ENCODE results near the gene ITGB5.

Gene ITGB5, protein sequence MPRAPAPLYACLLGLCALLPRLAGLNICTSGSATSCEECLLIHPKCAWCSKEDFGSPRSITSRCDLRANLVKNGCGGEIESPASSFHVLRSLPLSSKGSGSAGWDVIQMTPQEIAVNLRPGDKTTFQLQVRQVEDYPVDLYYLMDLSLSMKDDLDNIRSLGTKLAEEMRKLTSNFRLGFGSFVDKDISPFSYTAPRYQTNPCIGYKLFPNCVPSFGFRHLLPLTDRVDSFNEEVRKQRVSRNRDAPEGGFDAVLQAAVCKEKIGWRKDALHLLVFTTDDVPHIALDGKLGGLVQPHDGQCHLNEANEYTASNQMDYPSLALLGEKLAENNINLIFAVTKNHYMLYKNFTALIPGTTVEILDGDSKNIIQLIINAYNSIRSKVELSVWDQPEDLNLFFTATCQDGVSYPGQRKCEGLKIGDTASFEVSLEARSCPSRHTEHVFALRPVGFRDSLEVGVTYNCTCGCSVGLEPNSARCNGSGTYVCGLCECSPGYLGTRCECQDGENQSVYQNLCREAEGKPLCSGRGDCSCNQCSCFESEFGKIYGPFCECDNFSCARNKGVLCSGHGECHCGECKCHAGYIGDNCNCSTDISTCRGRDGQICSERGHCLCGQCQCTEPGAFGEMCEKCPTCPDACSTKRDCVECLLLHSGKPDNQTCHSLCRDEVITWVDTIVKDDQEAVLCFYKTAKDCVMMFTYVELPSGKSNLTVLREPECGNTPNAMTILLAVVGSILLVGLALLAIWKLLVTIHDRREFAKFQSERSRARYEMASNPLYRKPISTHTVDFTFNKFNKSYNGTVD

GRCh38 chr3:124887177-124887931 is at the start of gene ITGB5:
ITGB5 (minus strand) TSS chr3:124887365; CDS start chr3:124887000, 365 bp downstream.
- DNase-seq, result peak; percentile 89

DNA sequence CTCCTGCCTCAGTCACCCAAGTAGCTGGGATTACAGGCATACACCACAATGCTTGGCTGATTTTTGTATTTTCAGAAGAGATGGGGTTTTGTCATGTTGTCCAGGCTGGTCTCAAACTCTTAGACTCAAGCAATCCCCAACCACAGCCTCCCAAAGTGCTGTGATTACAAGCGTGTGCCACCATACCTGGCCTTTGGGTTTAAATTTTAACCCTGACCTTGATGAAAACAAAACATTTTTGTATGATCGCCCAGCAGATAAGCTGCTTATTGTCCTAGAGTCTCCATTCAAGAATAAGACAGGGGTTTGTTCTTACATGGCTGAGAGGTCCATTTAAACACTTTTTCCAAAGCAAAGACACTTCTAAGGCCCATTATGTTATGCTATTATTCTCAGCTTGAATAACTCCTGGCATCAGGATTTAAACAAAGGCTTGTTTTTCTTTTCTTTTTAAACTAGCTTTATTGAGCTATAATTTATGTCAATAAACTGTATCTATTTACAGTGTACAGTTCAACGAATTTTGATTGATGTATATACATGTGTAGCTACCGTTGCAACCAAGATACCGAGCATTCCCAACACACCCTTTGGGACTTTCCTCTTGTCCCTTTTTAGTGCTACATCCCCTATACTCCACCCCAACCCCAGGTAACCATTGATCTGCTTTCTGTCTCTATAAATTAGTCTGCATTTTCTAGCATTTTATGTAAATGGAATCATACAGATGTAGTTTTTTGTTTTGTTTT is 48.8 kb upstream of the ITGB5 start:
- DNase-seq, result no peak

DNA sequence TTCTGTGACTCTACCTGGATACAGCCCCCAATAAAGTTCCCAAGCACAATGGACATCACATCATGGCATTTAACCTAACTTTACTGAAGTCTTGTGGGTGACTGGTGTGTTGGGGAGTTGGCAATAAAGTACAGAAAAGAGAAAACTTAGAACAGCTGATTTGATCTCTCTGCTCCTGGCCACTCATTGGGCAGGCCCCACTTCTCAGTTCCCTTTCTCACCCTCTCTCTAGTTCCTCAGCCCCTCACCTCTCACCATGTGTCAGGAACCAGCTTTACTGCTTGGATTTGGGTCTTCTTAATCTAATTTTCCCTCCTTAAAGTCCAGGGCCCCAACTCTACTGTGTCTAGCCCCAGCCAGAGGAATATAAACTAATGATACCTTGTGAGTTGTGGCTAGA is 48.1 kb upstream of the ITGB5 start:
- DNase-seq, result no peak

DNA sequence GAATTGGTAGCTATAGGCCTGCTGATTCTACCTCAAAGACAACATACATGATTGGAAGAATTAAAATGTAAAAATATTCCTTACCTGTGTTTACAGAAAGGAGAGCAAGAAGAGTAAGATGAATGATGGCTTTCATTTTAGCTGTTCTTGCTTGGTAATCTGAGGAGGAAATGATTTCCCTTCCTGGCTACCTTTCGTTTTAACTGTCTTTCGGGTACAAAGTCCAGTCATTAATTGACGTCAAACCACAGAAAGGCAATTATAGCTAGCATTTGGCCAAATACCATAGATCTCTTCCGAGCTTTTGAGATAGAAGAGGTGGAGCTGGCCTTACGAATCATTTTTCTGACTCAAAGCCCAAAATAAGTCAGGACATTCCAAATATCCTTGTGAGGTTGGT is 47.4 kb upstream of the ITGB5 start, which contains the start of gene MUC13:
Gene MUC13, minus strand, starts transcription at position 175 of the 400 bp plus-strand sequence. Its CDS starts 39 bp downstream, at position 136.
- no peak for DNase-seq

- DNase-seq, result peak; percentile 72
Observed at GRCh38 chr3:124928333-124929202, 41.4 kb upstream of the ITGB5 start.

- no peak for DNase-seq
Observed at GRCh38 chr3:124927574-124928045, 40.4 kb upstream of the ITGB5 start.

DNA sequence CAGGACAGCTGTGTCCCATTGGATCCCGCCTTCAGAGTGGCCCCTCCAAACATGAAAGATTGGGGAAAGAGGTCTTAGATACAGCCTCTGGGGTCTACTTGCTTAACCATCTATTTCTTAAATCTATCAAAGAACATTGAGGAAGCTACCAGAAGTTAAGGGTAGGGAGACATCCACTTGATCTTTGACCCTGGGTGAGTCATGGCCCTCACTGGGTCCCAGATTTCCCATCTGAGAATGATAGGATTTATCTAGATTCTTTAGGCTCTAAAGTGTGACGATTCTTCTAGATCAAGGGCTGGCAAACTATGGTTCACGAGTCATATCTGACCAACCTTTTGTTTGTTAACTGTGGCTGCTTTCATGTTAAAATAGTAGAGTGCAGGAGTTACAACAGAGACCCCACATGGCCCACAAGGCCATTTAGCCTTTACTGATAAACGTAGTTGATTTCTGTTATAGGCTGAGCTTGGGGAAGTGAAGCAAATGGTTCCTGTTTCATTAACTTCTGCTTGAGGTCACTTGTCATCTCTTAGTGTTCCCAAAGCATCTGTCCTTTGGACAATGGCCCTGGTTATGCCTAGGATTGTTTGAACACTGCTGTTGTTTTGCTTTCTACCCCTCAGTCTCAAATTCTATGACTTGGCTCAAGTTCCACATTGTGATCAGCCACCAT is 39.4 kb upstream of the ITGB5 start:
- DNase-seq, result no peak

- DNase-seq, result no peak
Observed at GRCh38 chr3:124924741-124925140, 37.6 kb upstream of the ITGB5 start.

DNA sequence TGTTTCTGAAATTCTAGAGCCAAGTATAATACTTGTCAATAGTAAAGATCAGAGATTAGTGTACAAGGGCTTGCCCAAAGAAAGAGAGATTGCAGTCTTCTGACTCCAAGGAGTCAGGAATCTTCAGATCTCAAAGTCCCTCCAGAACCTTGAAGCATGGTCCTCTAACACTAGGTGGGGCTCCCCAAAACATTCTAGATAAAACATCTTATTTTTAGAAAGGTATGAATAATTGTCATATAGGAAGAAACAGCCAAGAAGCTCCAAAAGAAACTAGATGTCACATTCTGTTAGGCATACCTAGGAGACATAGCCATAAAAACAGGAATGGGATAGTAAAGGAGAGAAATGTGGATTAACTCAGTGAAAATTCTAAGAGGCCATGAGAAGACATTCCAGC is 36.7 kb upstream of the ITGB5 start:
- DNase-seq, result no peak

GRCh38 chr3:124920718-124921117 is 33.6 kb upstream of the ITGB5 start:
- no peak for DNase-seq

DNA sequence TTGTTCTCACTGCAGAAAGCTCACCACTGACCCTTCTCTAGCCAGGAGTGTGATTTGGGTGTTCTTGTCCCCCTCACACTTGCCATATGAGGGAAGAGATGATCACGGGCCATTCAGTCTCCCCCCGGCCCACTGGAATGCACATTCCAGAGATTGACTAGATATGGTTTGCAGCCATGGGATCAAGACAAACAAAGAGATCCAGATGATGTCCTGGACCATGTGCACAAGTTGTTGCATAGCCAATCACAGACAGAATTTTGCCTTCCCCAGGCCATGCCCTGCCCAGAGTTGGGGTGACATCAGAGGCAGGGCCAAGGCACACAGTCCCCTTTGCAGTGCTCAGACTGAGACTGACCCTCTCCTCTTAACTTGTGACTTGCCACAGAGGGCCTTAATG is 32.6 kb upstream of the ITGB5 start:
- DNase-seq, result no peak

DNA sequence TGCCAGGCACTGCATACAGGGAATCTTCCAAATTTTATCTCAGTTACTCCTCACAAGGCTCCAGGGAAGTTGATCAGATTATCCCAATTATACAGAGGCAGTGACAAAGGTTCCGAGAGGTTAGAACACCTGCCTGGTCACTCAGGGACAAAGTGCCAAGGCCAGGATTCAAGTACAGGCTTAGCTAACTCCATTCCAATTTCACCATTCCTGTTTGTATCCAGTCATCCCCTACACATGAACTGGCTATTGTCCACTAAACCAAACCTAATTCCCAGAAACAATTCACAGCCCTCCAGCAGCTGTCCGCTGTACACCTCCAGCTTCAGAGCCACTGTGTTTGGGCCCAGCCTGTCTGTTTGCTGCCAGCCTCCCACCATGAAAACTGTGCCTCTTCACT is 31.4 kb upstream of the ITGB5 start:
- DNase-seq, result no peak

DNA sequence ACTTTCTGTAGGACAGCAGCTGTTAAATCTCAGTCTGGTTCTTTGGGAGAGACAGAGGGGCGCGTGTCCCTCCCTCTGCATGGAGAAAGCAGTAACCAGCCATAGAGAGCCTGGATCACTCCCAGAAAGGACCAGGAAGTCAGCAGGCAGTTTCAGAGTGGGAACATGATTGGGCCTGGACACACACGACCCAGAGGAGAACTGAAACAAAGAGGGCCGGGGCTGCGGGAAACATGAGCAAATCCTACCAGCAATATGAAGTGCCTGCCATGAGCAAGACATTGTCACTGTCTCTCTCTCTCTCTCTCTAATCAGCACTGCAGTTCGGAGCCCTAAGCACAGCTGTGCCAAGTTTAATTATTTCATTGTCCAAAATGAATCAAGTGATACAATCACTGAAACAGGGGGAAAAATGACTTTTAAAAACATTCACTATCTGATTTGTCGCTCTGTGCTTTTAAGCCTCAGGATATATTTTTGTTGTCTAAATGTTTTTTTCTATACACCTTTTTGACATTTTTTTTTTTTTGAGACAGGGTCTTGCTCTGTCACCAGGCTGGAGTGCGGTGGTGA is 29.8 kb upstream of the ITGB5 start:
- DNase-seq, result no peak

DNA sequence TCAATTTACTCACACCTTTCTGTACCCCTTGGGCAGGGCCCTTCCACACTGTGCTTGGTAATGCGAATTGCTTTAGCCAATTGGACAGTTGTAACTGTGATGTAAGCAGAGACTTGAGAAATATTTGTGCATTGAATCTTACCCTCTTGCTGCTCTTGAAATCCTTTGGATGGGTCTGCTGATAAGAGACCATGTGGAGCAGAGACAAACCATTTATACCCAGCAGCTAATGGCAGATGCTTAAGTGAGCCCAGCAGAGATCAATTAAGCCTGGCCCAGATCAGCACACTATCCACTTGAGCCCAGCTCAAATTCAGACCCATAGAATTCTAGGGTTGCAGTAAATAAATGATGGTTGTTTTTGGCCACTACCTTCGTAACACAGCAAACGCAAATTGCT is 28.1 kb upstream of the ITGB5 start:
- DNase-seq, result no peak

DNA sequence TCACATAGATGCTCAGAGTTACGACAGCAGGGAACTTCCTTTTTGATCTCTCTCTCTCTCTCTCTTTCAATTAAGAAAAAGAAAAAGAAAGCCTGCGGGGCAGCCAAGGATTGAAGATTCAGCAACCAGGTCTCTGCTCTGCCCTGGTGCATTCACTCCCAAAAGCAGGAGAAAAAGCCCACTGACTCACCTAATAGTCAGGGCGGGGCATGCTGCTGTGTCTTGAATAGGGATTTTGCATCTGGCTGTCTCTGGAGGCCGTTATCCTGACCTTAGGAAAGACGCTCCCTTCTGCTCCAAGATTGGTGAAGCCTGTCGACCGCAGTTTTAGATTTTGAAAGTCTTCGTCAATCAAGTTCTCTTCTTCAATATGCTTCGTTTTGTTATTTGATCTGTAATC is 20.8 kb upstream of the ITGB5 start:
- no peak for DNase-seq

DNA sequence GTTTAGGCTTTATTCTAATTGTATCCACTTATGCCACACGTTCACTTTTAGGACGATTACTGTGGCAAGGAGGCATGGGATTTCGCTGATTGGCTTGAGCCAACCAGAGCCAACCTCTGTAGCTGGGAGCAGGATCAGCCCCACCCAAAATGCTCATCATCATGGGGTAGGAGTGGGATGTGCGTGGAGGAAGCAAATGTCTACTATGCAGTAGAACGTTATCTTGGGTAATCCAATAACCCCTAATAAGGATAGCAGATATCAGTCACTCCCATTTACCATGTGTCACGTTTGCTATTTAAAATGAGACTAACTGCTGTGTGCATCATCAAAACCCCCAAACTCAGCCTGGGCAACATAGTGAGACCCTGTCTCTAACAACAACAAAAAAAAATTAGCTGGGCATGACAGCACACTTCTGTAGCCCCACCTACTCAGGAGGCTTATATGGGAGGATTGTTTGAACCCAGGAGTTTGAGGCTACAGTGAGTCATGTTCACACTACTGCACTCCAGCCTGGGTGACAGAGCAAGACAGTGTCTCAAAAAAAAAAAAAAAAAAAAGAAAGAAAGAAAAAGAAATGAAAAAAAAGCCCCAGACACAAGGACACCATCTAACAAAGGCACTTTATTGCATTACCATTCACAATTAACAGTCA is 17.8 kb upstream of the ITGB5 start:
- DNase-seq, result no peak

- DNase-seq, result no peak
Observed at GRCh38 chr3:124903896-124904834, 17.0 kb upstream of the ITGB5 start.

DNA sequence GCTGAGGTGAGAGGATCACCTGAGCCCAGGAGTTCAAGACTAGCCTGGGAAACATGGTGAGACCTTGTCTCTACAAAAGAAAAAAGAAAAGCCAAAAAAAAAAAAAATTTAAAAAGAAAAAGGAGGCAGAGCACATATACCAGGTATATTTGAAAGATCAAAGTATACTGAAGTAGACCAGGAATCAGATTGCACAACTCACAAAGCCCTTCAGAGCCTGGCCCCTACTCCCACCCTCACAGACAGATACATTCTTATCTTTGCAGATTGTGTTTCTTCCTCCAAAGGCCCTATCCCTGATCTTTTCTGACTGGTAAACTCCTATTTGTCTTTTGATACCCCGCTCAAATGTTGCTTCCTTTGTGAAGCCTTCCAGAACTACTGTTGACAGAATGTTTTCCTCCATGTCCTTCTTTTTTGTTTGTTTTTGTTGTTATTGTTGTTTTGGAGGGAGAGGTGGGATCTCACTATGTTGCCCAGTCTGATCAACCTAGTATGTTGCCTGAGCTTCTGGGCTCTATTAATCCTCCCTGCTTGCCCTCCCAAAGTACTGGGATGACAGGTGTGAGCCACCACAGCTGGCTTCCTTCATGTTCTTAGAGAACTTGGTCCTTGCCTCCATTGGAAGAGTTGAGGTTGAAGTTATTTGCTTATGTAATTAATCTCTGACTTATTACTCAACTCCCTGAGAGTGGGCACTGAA is 9.8 kb upstream of the ITGB5 start:
- no peak for DNase-seq

Measured in eye (tissue), 1 donor.